Peyer's patch (tissue), 4 donors: ENCODE results near the gene PLA2G4B. TPM values are rescaled to one million over a fixed set of nuclear protein-coding genes. Genes with fewer than 3 reads are reported as not detected.
A peak's percentile ranks its signal among the peaks of the same experiment; 100 is the strongest.

Experiments used
- DNase-seq, 3 donors: peaks; one replicate each; pipeline ENCODE4 v3.0.0-alpha.2; 2017 to 2019
- H3K27ac ChIP-seq, 4 donors: fragments of 200-600 bp; sonication (generic); one replicate each; pipeline ENCODE4 v1.5.1; 2016 to 2019
- H3K27me3 ChIP-seq, 2 donors: fragments of 200-600 bp; sonication (generic); one replicate each; pipeline ENCODE4 v1.5.1; 2019
- H3K36me3 ChIP-seq, 3 donors: fragments of 200-600 bp; sonication (generic); one replicate each; pipeline ENCODE4 v1.5.1; 2016 to 2019
- H3K4me1 ChIP-seq, 4 donors: fragments of 200-600 bp; sonication (generic); one replicate each; pipeline ENCODE4 v1.5.1; 2016 to 2019
- H3K4me3 ChIP-seq, 4 donors: fragments of 200-600 bp; sonication (generic); 1 replicate in 3 of 4; 2 replicates in 1 of 4; pipeline ENCODE4 v1.5.1; 2016 to 2019; ENCODE audit warnings: mild to moderate bottlenecking in 1 of 4
- H3K9me3 ChIP-seq, 4 donors: fragments of 200-600 bp; sonication (generic); one replicate each; pipeline ENCODE4 v1.5.1; 2016 to 2019; ENCODE audit warnings: mild to moderate bottlenecking in 1 of 4
- POLR2A ChIP-seq, 2 donors: fragments of 450-650 bp; IDR thresholded peaks; one replicate each; pipeline ENCODE4 v1.5.1; 2017; ENCODE audit warnings: antibody characterized with exemption in 2 of 2, mild to moderate bottlenecking in 2 of 2, moderate library complexity in 2 of 2
- total RNA-seq, 4 donors: library from RNA; depleted of rRNA; stranded (reverse); fragments of >200 nt; gene quantifications; one replicate each; pipeline ENCODE4 v1.1.0, GENCODE V29; 2016
- TF ChIP-seq, protein P1 (sequence below), 6 experiments: fragments of 450-650 bp in 4 of 6; fragments of 200-600 bp in 2 of 6; sonication (generic) in 1 of 6; IDR thresholded peaks; one replicate each; pipeline ENCODE4 v1.5.1; 2017 to 2019; ENCODE audit warnings: antibody characterized with exemption in 6 of 6, mild to moderate bottlenecking in 3 of 6, moderate library complexity in 1 of 6

PLA2G4B gene
- total RNA-seq, 4 donors from 2014 or later: 7.2 to 15.3 (median 13.3) TPM

DNA sequence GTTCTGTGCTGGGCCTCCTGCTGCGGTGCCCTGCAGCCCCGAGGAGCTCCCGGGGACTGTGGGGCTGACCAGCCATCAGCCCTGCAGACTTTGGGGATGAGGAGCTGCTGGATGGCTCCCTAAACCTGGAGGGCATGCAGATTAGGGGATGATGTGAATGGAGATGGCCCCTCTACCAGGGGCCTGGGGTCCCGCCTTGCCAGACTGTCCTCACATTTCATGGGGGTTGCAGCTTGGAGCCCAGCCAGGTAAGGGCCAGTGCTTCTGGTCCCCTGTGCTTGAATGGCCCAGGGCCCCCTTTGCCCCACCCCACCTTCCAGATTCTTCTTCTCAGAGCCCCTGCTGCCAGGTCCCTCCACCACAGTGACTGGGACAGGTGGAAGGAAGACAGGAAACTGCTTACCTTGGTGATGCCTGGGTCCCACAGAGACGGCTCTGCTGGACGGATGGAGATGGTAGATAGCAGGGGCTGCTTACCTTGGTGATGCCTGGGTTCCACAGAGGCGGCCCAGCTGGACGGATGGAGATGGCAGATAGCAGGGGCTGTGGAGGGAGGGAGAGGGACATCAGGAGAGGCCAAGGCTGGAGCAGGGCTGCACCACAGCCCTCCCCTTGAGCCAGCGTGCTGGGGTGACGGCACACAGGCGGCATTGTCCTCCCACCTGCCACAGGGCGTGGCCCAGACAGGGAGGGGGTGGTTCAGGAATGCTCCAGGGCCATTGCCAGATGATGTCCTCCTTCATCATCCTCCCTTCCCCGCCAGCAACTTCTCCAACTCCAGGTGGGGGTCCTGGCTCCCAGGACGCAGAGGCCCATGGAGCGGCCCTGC lies 55.0 kb downstream of the PLA2G4B start, which contains the start of gene SPTBN5:
Gene SPTBN5 (minus strand): TSS at position 632 of the 829 bp plus-strand sequence. CDS start 556 bp downstream, at position 76.
- Histone ChIP-seq H3K4me1 (peaks cover 0 to 23% (median 13%) of the 10 kb centered on the region in 4 donors), H3K9me3 (no peaks in the 10 kb centered on the region), H3K36me3 (peaks cover 0 to 1% (median 0%) of the 10 kb centered on the region in 3 donors), H3K27ac (peak within 1 kb of the TSS; percentile 43 to 76 (median 51)), H3K27me3 (no peaks in the 10 kb centered on the region), H3K4me3 (peak within 1 kb of the TSS in 2 of 4 donors; percentile 10 to 16)
- TF ChIP-seq, protein P1, sequence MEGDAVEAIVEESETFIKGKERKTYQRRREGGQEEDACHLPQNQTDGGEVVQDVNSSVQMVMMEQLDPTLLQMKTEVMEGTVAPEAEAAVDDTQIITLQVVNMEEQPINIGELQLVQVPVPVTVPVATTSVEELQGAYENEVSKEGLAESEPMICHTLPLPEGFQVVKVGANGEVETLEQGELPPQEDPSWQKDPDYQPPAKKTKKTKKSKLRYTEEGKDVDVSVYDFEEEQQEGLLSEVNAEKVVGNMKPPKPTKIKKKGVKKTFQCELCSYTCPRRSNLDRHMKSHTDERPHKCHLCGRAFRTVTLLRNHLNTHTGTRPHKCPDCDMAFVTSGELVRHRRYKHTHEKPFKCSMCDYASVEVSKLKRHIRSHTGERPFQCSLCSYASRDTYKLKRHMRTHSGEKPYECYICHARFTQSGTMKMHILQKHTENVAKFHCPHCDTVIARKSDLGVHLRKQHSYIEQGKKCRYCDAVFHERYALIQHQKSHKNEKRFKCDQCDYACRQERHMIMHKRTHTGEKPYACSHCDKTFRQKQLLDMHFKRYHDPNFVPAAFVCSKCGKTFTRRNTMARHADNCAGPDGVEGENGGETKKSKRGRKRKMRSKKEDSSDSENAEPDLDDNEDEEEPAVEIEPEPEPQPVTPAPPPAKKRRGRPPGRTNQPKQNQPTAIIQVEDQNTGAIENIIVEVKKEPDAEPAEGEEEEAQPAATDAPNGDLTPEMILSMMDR (IDR thresholded peaks at IDR 0.05): no peak
- no peak for TF ChIP-seq POLR2A (IDR thresholded peaks at IDR 0.05)
- DNase-seq: no peak

DNA sequence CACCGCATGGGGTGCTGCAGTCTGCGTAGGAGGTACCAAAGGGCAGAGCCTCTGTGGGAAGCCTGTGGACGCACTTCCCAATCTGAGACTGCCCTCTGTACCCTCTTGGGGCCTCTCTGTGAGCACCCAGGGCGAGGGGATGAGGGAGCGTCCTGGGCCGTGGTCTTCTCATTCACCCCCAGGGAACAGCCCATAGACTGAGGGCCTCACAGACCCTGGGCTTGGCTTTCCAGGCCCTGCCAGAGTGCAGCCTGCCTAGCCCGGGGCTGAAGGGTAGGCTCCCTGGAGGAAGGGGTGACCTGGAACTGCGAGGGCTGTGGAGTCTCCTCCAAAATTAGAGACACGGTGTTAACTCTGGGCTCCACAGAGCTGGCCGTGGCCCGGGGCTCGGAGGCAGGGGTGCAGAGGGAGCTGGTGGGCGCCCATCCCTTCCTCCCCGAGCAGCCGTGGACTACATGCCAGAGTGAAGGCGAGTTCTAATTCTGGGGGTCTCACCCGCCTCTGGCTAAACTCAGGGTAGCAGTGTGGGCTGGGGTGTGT lies 55.7 kb downstream of the PLA2G4B start:
- Histone ChIP-seq H3K9me3 (no peaks in the 10 kb centered on the region), H3K4me1 (peaks cover 0 to 18% (median 13%) of the 10 kb centered on the region in 4 donors), H3K27ac (peak overlapping the region; percentile 43 to 76 (median 51)), H3K4me3 (peak overlapping the region in 2 of 4 donors; percentile 10 to 16), H3K27me3 (no peaks in the 10 kb centered on the region), H3K36me3 (peaks cover 0 to 8% (median 0%) of the 10 kb centered on the region in 3 donors)
- TF ChIP-seq POLR2A (IDR thresholded peaks at IDR 0.05): no peak
- TF ChIP-seq, protein P1 (IDR thresholded peaks at IDR 0.05): no peak
- no peak for DNase-seq

DNA sequence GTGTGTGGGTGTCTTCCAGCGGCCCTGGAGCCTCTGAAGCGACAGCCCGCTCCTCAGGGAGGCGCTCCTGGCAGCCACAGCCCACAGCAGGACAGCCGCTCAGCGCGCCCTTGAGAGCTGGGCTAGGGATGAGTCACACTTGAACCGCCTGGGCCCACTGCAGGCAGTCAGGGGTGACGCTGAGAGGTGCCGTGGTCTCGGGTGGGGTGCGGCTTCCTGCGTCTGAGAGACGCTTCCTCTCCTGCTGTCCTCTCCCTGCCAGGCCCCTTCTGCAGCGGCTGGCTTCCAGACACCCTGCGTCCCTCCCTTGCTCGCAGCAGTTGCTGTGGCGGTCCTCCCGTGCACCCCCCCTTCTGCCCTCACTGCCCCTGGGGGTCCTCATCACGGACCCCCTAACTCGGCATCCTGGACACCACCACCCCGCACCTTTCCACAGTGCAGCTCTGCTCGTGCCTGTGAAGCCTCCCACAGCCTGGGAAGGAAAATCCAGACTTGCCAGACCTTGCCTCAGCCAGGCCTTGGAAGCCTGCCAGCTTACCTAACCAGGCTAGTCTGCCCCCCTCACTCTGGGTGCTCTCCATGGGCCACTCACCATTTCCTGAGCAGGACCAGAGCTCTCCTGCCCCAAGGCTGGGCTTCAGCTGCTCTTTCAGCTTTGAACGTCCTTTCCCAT lies 56.3 kb downstream of the PLA2G4B start:
- TF ChIP-seq POLR2A (IDR thresholded peaks at IDR 0.05): no peak
- TF ChIP-seq, protein P1 (IDR thresholded peaks at IDR 0.05): no peak
- DNase-seq: peak; percentile 63 to 93 (median 86)
- H3K4me3 ChIP-seq: peak overlapping the region in 2 of 4 donors; percentile 10 to 16
- peaks cover 0 to 8% (median 0%) of the 10 kb centered on the region in 3 donors for H3K36me3 ChIP-seq
- H3K27me3 ChIP-seq: no peaks in the 10 kb centered on the region
- H3K27ac ChIP-seq: peak overlapping the region; percentile 43 to 76 (median 51)
- no peaks in the 10 kb centered on the region for H3K9me3 ChIP-seq
- H3K4me1 ChIP-seq: peaks cover 0 to 18% (median 13%) of the 10 kb centered on the region in 4 donors

DNA sequence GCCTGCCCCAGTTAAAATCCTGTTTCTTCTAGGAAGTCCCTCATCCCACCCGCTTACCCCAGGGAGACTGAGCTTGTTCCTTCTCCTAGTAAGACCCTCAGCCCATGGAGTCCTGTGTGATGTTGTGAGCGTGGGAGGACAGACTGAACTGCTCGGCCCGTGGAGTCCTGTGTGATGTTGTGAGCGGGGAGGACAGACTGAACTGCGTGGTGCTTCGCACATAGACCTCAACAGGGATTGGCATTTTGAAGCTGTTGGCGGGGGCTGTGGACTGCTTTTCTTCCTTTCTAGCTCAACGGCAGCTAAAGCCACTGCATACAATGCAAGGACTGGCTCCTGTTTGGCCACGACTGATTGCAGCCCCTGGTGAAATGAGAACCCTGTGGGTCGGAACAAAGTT lies 56.8 kb downstream of the PLA2G4B start:
- H3K9me3 ChIP-seq: no peaks in the 10 kb centered on the region
- H3K4me1 ChIP-seq: peaks cover 0 to 18% (median 13%) of the 10 kb centered on the region in 4 donors

DNA sequence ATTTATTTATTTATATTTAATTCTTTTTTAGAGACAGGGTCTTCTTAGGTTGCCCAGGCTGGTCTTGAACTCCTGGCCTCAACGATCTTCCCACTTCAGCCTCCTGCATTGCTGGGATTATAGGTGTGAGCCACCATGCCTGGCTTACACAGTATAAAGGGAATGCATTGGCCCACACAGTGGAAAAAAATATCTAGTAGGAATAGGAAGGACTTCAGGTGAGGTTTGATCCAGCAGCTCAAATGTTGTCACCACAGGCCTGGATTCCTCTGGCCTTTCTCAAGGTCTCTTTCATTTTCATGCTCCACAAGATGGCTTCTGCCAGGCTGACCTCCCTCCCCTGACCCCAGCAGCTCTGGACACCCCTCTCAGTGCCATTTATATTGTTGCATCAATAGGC lies 57.3 kb downstream of the PLA2G4B start:
- Histone ChIP-seq H3K4me3 (no peak overlapping the region), H3K27ac (peak overlapping the region in 1 of 4 donors; percentile 76), H3K4me1 (peaks cover 0 to 18% (median 13%) of the 10 kb centered on the region in 4 donors), H3K27me3 (no peaks in the 10 kb centered on the region), H3K36me3 (peaks cover 0 to 17% (median 0%) of the 10 kb centered on the region in 3 donors), H3K9me3 (no peaks in the 10 kb centered on the region)
- DNase-seq: no peak
- TF ChIP-seq, protein P1 (IDR thresholded peaks at IDR 0.05): no peak
- no peak for TF ChIP-seq POLR2A (IDR thresholded peaks at IDR 0.05)

More for the DNA sequence above, 56.8 kb downstream of the PLA2G4B start:
- Histone ChIP-seq H3K4me3 (no peak overlapping the region), H3K36me3 (peaks cover 0 to 12% (median 0%) of the 10 kb centered on the region in 3 donors), H3K27me3 (no peaks in the 10 kb centered on the region), H3K27ac (peak overlapping the region; percentile 43 to 76 (median 51))
- no peak for DNase-seq
- TF ChIP-seq POLR2A (IDR thresholded peaks at IDR 0.05): no peak
- TF ChIP-seq, protein P1 (IDR thresholded peaks at IDR 0.05): no peak
